Measurements from ENCODE around the gene MSRB3. TPM values are rescaled to one million over a fixed set of nuclear protein-coding genes. Genes with fewer than 3 reads are reported as not detected.

Gene MSRB3
- total and polyA plus RNA-seq, 2 donors (not counting 3 experiments of a cell fraction or from before 2014, with no cell fraction given) = 20.0 to 59.3 TPM

DNA sequence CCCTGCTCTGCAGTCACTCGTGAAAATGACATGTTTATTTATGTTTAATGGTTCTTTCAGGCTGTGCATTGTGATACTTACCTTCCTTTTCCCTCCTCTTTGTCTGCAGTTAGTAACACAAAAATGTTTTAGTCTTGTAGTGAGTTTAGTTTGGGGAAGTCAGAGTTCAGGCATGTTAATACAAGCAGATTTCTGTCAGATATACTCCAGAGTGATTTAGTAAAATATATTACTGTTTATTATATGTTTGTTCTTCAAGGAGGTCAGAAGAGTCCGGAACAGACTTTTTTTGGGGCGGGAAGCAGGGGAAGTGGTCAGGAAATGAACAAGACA is 28.7 kb downstream of the MSRB3 start:
- Histone ChIP-seq H3K27ac (ENCODE audit: insufficient read depth, low read depth, low read length) (peak overlapping the region; percentile 96), H3K4me1 (ENCODE audit: control insufficient read depth, extremely low read depth, insufficient read depth, low read length) (peaks cover 46% of the 10 kb centered on the region), H3K4me2 (ENCODE audit: insufficient read depth, low read length) (peak overlapping the region; percentile 95), H3K79me2 (ENCODE audit: control insufficient read depth, insufficient read depth, low read length) (peaks cover 34% of the 10 kb centered on the region), H4K20me1 (replicated peaks; ENCODE audit: control insufficient read depth, extremely low read depth, insufficient read depth, low read length) (no peaks in the 10 kb centered on the region), H3K4me3 (replicated peaks in 1 of 3; ENCODE audit: insufficient read depth in 1 of 3, low read depth in 1 of 3, low read length in 3 of 3) (peak overlapping the region in 1 of 3 experiments; percentile 44), H3K27me3 (ENCODE audit: control insufficient read depth in 2 of 2, insufficient read depth in 2 of 2, low read length in 2 of 2) (no peaks in the 10 kb centered on the region), H2AFZ (ENCODE audit: low read depth, low read length) (no peak overlapping the region), H3K9me3 (replicated peaks; ENCODE audit: control insufficient read depth, insufficient read depth, low read length) (no peaks in the 10 kb centered on the region), H3K36me3 (ENCODE audit: control insufficient read depth in 2 of 2, extremely low read depth in 1 of 2, insufficient read depth in 2 of 2, low read length in 2 of 2) (no peaks in the 10 kb centered on the region), H3K9me1 (replicated peaks; ENCODE audit: control insufficient read depth, extremely low read depth, insufficient read depth, low read length) (no peaks in the 10 kb centered on the region), H3K9ac (replicated peaks; ENCODE audit: extremely low read depth, insufficient read depth, low read length) (peak overlapping the region; percentile 86)
- CTCF ChIA-PET = interaction anchor here (0.6 to 2.0 kb wide), 24 partner anchors 13 to 813 kb away, joined by 3 to 10 read pairs (median 4); no protein-coding TSS in a partner anchor
- TSS peak; percentile 80 for BruUV-seq (replicated peaks)
- FAIRE-seq (no peak), DNase-seq (ENCODE audit: low read depth, low spot score) (no peak)
- intact Hi-C loops (cut with micrococcal nuclease) = loop anchor here (2.0 to 5.0 kb wide), 5 partner anchors 124 to 676 kb away; no protein-coding TSS in a partner anchor
- POLR2A ChIA-PET = no interaction called here
- TF ChIP-seq MYC (IDR thresholded peaks at IDR 0.05; ENCODE audit: low read depth, low read length) (no peak), EZH2 (IDR thresholded peaks at IDR 0.05; ENCODE audit: borderline replicate concordance, low read depth, low read length, severe bottlenecking) (no peak), POLR2AphosphoS5 (IDR thresholded peaks at IDR 0.05; ENCODE audit: insufficient read depth, low read depth, low read length) (no peak), GATA2 (IDR thresholded peaks at IDR 0.05; ENCODE audit: insufficient read depth, insufficient read length, low read depth, low read length) (no peak), FOS (IDR thresholded peaks at IDR 0.05; ENCODE audit: borderline replicate concordance, insufficient read depth, low read length) (no peak), POLR2A (IDR thresholded peaks at IDR 0.05; ENCODE audit: low read depth, low read length) (no peak), JUN (IDR thresholded peaks at IDR 0.05; ENCODE audit: borderline replicate concordance, insufficient read depth, insufficient read length, low read depth) (no peak)
- TF ChIP-seq, protein P1, sequence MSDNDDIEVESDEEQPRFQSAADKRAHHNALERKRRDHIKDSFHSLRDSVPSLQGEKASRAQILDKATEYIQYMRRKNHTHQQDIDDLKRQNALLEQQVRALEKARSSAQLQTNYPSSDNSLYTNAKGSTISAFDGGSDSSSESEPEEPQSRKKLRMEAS (IDR thresholded peaks at IDR 0.05; ENCODE audit: insufficient read depth, insufficient read length) = no peak
- TF ChIP-seq, protein P2, sequence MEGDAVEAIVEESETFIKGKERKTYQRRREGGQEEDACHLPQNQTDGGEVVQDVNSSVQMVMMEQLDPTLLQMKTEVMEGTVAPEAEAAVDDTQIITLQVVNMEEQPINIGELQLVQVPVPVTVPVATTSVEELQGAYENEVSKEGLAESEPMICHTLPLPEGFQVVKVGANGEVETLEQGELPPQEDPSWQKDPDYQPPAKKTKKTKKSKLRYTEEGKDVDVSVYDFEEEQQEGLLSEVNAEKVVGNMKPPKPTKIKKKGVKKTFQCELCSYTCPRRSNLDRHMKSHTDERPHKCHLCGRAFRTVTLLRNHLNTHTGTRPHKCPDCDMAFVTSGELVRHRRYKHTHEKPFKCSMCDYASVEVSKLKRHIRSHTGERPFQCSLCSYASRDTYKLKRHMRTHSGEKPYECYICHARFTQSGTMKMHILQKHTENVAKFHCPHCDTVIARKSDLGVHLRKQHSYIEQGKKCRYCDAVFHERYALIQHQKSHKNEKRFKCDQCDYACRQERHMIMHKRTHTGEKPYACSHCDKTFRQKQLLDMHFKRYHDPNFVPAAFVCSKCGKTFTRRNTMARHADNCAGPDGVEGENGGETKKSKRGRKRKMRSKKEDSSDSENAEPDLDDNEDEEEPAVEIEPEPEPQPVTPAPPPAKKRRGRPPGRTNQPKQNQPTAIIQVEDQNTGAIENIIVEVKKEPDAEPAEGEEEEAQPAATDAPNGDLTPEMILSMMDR (IDR thresholded peaks at IDR 0.05; ENCODE audit: extremely low read depth in 1 of 2, insufficient read depth in 1 of 2, low read depth in 1 of 2, low read length in 2 of 2) = no peak
- dilution Hi-C loops (cut with MboI; ENCODE audit: extremely low pct_ligation_motif_present, low sequenced_read_pairs) = no loop called here
